Measurements from ENCODE around the gene SLCO1B3.

Gene SLCO1B3

GRCh38 chr12:20863056-20863455 lies 52.6 kb downstream of the SLCO1B3 start:
- Histone ChIP-seq H3K36me3 (ENCODE audit: control insufficient read depth, low read length) (no peaks in the 10 kb centered on the region), H4K20me1 (ENCODE audit: control insufficient read depth, insufficient read depth, low read depth, low read length) (no peaks in the 10 kb centered on the region), H3K27me3 (ENCODE audit: control insufficient read depth, low read length) (no peaks in the 10 kb centered on the region), H3K9me2 (replicated peaks; ENCODE audit: control insufficient read depth, low read length) (no peaks in the 10 kb centered on the region), H3K4me2 (ENCODE audit: low read length) (no peak overlapping the region), H3K4me3 (ENCODE audit: low read length) (no peak overlapping the region), H3K9me3 (ENCODE audit: control insufficient read depth, insufficient read depth, low read length) (no peaks in the 10 kb centered on the region), H3K79me2 (ENCODE audit: control insufficient read depth, low read length) (no peaks in the 10 kb centered on the region), H3K27ac (ENCODE audit: low read depth, low read length) (no peak overlapping the region), H3K4me1 (ENCODE audit: control insufficient read depth, low read length) (no peaks in the 10 kb centered on the region), H3F3A (ENCODE audit: control insufficient read depth, insufficient read depth) (no peaks in the 10 kb centered on the region)
- TF ChIP-seq, protein P1, sequence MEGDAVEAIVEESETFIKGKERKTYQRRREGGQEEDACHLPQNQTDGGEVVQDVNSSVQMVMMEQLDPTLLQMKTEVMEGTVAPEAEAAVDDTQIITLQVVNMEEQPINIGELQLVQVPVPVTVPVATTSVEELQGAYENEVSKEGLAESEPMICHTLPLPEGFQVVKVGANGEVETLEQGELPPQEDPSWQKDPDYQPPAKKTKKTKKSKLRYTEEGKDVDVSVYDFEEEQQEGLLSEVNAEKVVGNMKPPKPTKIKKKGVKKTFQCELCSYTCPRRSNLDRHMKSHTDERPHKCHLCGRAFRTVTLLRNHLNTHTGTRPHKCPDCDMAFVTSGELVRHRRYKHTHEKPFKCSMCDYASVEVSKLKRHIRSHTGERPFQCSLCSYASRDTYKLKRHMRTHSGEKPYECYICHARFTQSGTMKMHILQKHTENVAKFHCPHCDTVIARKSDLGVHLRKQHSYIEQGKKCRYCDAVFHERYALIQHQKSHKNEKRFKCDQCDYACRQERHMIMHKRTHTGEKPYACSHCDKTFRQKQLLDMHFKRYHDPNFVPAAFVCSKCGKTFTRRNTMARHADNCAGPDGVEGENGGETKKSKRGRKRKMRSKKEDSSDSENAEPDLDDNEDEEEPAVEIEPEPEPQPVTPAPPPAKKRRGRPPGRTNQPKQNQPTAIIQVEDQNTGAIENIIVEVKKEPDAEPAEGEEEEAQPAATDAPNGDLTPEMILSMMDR (IDR thresholded peaks at IDR 0.05; ENCODE audit: low read depth, low read length, poor library complexity, severe bottlenecking), result no peak
- no peak for TF ChIP-seq EZH2phosphoT487 (IDR thresholded peaks at IDR 0.05; ENCODE audit: borderline replicate concordance, low read length)

- no peak overlapping the region for H3K4me2 ChIP-seq (ENCODE audit: low read length)
- H3K27me3 ChIP-seq (ENCODE audit: control insufficient read depth, low read length), result no peaks in the 10 kb centered on the region
- H3F3A ChIP-seq (ENCODE audit: control insufficient read depth, insufficient read depth), result no peaks in the 10 kb centered on the region
- no peaks in the 10 kb centered on the region for H3K9me2 ChIP-seq (replicated peaks; ENCODE audit: control insufficient read depth, low read length)
- H3K4me3 ChIP-seq (ENCODE audit: low read length), result no peak overlapping the region
- no peak for TF ChIP-seq EZH2phosphoT487 (IDR thresholded peaks at IDR 0.05; ENCODE audit: borderline replicate concordance, low read length)
- TF ChIP-seq, protein P1 (IDR thresholded peaks at IDR 0.05; ENCODE audit: low read depth, low read length, poor library complexity, severe bottlenecking), result no peak
- H3K79me2 ChIP-seq (ENCODE audit: control insufficient read depth, low read length), result no peaks in the 10 kb centered on the region
- H3K4me1 ChIP-seq (ENCODE audit: control insufficient read depth, low read length), result no peaks in the 10 kb centered on the region
- no peaks in the 10 kb centered on the region for H3K36me3 ChIP-seq (ENCODE audit: control insufficient read depth, low read length)
- H3K9me3 ChIP-seq (ENCODE audit: control insufficient read depth, insufficient read depth, low read length), result no peaks in the 10 kb centered on the region
- no peak overlapping the region for H3K27ac ChIP-seq (ENCODE audit: low read depth, low read length)
- H4K20me1 ChIP-seq (ENCODE audit: control insufficient read depth, insufficient read depth, low read depth, low read length), result no peaks in the 10 kb centered on the region
Observed at GRCh38 chr12:20865873-20866272, 55.4 kb downstream of the SLCO1B3 start.

GRCh38 chr12:20868277-20868676 lies 57.8 kb downstream of the SLCO1B3 start:
- no peaks in the 10 kb centered on the region for H4K20me1 ChIP-seq (ENCODE audit: control insufficient read depth, insufficient read depth, low read depth, low read length)
- no peak overlapping the region for H3K4me3 ChIP-seq (ENCODE audit: low read length)
- TF ChIP-seq, protein P1 (IDR thresholded peaks at IDR 0.05; ENCODE audit: low read depth, low read length, poor library complexity, severe bottlenecking), result no peak
- TF ChIP-seq EZH2phosphoT487 (IDR thresholded peaks at IDR 0.05; ENCODE audit: borderline replicate concordance, low read length), result no peak
- H3K79me2 ChIP-seq (ENCODE audit: control insufficient read depth, low read length), result no peaks in the 10 kb centered on the region
- H3K4me1 ChIP-seq (ENCODE audit: control insufficient read depth, low read length), result no peaks in the 10 kb centered on the region
- no peaks in the 10 kb centered on the region; the same call in 1 of the 2 replicates for H3K9me3 ChIP-seq (ENCODE audit: control insufficient read depth, insufficient read depth, low read length)
- H3K27me3 ChIP-seq (ENCODE audit: control insufficient read depth, low read length), result no peaks in the 10 kb centered on the region
- H3K9me2 ChIP-seq (replicated peaks; ENCODE audit: control insufficient read depth, low read length), result no peaks in the 10 kb centered on the region
- H3F3A ChIP-seq (ENCODE audit: control insufficient read depth, insufficient read depth), result no peaks in the 10 kb centered on the region
- no peak overlapping the region for H3K4me2 ChIP-seq (ENCODE audit: low read length)
- no peaks in the 10 kb centered on the region for H3K36me3 ChIP-seq (ENCODE audit: control insufficient read depth, low read length)
- H3K27ac ChIP-seq (ENCODE audit: low read depth, low read length), result no peak overlapping the region

- Histone ChIP-seq H4K20me1 (ENCODE audit: control insufficient read depth, insufficient read depth, low read depth, low read length) (no peaks in the 10 kb centered on the region), H3K79me2 (ENCODE audit: control insufficient read depth, low read length) (no peaks in the 10 kb centered on the region), H3K4me3 (ENCODE audit: low read length) (no peak overlapping the region), H3K27ac (ENCODE audit: low read depth, low read length) (no peak overlapping the region), H3K27me3 (ENCODE audit: control insufficient read depth, low read length) (no peaks in the 10 kb centered on the region), H3F3A (ENCODE audit: control insufficient read depth, insufficient read depth) (no peaks in the 10 kb centered on the region), H3K9me2 (replicated peaks; ENCODE audit: control insufficient read depth, low read length) (no peaks in the 10 kb centered on the region), H3K9me3 (ENCODE audit: control insufficient read depth, insufficient read depth, low read length) (no peaks in the 10 kb centered on the region), H3K36me3 (ENCODE audit: control insufficient read depth, low read length) (no peaks in the 10 kb centered on the region), H3K4me2 (ENCODE audit: low read length) (no peak overlapping the region), H3K4me1 (ENCODE audit: control insufficient read depth, low read length) (no peaks in the 10 kb centered on the region)
- TF ChIP-seq EZH2phosphoT487 (IDR thresholded peaks at IDR 0.05; ENCODE audit: borderline replicate concordance, low read length), result no peak
- TF ChIP-seq, protein P1 (IDR thresholded peaks at IDR 0.05; ENCODE audit: low read depth, low read length, poor library complexity, severe bottlenecking), result no peak
Observed at GRCh38 chr12:20883288-20883687, 72.8 kb downstream of the SLCO1B3 start.
